D341Med (cell line): ENCODE measurements around the gene RAB3IL1.
A peak's percentile ranks its signal among the peaks of the same experiment; 100 is the strongest.

Source experiments
- DNase-seq: peaks from one replicate; pipeline ENCODE4 v3.0.0; 2012; ENCODE audit warnings: low spot score

Gene RAB3IL1

DNA sequence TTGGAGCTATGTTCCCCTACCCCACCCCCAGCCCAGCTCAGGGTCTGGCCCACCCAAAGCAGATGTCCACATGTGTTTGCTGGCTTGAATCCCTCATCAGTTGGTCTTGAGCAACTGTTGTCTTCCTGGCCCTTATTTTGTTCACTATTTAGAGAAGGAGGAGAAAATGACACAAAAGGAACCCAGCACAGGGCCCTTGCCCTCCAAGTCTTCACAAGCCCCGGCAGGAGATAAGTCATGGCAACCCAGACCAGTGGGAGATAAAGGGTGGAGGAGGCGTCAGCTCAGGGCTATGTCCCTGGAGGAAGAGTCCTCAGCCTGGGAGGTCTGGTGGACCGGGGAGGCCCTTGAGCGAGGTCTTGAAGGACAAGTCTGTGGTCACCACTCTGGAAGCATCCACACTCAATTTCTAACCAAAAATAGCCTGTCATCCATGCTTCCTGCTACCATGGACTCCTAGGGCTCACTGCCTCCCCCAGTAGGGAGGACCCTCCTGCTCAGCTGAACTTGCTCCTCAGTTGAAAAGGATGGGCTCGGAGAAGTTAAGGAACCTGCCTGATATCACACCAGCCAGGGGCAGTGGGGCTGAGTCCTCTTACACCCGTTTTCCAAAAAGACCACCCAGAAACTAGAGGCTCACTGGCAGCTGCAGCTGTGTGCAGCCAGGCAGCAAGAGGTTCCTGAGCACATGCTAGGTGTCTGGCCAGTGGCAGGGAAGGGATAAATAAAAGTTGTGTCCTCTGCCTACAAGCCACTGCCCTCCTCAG lies 1.8 kb upstream of the RAB3IL1 start:
- peak; percentile 17 for DNase-seq

DNA sequence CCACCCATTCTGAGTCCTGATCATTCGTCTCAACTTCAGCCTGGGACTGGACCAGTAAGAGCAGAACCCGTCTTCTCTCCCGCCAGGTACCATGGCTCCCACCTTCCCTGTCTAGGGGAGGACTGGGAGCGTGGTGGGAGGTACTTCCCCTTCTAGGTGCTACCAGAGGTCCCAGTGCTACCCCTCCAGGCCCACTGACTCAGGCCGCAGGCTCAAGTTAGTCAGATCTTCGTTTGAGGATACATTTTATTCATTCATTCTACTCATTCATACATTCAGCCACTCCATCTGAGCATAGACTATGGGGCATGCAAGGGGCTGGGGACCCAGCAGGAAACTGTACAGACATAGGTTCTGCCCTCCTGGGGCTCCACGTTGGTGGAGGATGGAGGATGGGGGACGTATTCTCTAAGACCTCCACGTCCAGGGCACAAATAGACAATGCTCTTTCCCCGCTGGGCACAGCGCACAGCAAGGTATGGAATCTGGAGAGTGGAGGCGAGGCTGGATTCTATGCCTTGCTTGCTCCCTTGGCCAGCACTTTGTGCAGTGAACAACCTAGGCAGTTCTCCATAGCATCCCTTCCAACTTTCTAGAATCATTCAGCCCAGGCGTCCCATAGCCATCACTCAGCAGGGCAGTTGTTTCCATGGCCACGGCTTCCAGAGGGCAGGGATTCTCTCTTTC lies 1.0 kb upstream of the RAB3IL1 start:
- peak; percentile 17 for DNase-seq

GRCh38 chr11:61916737-61917333 lies 531 bp downstream of the RAB3IL1 start:
- peak; percentile 42 for DNase-seq

GRCh38 chr11:61914471-61915171 lies 2.7 kb downstream of the RAB3IL1 start:
- DNase-seq: peak; percentile 10

- DNase-seq: peak; percentile 5
Observed at GRCh38 chr11:61913699-61914395, 3.5 kb downstream of the RAB3IL1 start.

- DNase-seq: peak; percentile 14
Observed at GRCh38 chr11:61912991-61913698, 4.2 kb downstream of the RAB3IL1 start.

GRCh38 chr11:61912530-61912898 lies 4.9 kb downstream of the RAB3IL1 start:
- no peak for DNase-seq

- no peak for DNase-seq
Observed at GRCh38 chr11:61911701-61912529, 5.5 kb downstream of the RAB3IL1 start.

GRCh38 chr11:61911128-61911700 lies 6.2 kb downstream of the RAB3IL1 start:
- no peak for DNase-seq

DNA sequence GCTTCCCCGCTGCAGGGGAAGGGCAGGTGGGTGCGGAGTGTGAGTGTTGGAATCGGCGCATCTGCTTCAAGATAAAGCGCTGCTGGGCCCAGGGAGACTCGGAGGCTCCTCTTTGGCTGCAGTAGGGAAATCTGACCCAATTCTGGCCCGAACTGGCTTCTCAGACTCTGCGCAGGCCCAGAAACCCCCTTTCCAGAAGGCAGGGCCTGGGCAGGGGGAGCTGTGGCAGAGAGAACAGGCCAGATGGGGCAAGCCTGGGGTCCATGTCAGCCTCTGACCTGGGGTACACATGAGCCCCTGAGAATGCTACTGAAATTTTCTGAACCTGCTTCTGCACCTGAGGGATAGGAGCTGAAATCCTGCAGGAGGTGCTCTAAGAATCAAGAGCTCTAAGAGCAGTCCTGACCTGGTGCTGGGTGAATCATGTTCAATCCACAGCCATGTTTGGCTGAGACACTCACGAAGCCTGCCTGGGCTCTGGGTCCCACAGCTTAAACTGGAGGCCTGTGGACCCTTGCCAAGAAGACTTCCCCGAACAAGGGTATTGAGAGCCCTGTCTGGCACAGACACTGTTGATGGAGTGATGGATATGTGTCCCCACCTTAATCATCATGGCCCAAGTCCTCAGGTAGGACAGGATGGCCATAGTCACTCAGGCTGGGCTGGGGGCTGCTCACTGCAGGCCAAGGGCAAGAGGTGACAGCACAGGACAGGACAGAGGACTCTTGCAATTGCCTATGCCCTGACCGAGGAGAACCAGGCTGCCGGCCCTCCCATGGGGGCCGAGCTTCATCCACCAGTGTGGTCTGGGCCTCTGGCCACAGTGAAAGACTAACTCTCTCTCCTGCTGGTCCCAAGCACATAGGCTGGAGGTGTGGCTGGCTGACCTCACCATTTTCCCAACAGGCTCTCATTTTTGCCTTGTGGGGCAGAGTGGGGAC lies 6.9 kb downstream of the RAB3IL1 start:
- no peak for DNase-seq

DNA sequence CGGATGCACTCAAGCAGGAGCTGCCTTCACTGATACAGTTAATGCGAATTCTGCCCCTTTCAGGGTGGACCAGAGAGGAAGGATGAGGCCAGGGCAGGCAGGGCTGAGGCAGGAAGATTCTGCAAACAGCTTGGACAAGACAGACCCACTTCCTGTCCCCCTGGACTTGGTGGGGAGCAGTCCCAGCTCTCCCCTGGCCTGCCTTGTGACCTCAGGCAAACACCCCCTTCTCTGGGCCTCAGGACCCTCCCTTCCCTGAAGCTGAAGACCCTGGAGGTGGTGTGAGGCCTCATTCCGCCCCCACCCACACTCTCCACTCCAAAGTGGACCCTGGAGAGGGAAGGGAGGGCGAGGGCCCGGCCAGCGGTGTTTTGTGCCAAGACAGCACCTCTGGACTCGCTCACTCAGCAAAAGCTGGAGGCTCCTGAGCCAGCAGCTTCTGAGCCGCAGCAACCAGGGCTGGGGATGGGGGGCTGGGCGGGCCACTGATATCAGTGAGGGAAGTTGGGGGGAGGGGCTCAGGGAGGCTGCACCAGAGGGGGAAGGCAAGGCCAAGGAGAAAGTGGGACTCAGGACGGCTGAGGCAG lies 8.5 kb downstream of the RAB3IL1 start:
- no peak for DNase-seq

DNA sequence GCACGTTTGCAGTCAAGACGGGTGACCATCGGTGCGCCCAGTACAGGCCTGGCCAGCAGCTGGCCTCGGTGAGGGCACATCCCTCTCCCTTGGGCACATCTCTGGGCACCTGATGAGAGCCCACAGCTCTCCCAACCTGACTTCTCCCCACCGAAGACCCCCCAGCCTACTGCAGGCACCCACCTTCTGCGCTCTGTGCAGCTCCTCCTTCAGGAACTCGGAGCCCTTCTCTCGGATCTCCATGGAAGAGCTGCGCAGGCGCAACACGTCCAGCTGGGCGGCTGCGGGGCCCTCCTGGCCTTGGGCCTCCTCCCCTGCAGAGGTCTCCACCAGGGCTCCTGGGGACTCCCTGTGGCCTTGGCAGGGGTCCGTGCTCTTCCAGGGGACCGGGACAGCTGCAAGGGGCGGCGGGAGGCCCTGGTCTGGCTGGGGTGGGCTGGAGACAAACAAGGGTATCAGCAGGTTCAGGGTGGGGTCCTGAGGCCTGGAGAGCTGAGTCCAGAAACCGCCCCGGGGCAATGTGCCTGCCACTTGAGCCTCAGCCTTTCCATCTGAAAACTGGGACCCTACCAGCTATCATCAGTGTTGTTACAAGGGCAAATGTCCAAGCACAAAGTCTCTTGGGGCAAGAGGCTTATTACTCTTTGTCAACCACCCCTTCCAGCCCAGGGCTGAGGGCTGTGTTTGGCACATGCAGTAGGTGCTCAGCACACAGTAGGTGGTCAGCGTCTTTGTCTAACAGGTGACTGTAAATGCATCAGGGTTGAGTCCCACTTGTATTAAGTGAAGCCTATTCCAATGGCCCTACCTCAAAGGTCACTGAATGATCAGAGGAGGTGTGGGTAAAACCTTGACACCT lies 9.3 kb downstream of the RAB3IL1 start:
- no peak for DNase-seq

GRCh38 chr11:61907282-61907681 lies 10.1 kb downstream of the RAB3IL1 start:
- no peak for DNase-seq

DNA sequence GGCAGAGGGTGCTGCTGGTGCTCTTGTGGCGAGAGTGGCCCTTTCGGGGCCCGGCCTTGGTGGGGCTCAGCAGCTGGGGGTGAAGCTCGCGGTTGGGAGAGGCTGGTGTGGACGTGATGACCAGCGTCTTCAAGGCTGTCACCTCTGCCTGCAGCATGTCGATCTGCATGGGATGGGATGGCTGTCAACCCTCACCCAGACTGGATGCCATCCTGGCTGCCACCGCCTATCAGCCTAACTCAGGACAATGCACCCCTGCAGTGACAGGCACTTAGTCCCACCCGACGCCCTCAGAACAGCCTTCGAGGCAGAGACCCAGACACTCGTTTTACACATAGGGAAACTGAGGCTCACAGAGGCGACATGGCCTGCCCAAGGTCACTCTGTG lies 10.8 kb downstream of the RAB3IL1 start:
- DNase-seq: no peak

DNA sequence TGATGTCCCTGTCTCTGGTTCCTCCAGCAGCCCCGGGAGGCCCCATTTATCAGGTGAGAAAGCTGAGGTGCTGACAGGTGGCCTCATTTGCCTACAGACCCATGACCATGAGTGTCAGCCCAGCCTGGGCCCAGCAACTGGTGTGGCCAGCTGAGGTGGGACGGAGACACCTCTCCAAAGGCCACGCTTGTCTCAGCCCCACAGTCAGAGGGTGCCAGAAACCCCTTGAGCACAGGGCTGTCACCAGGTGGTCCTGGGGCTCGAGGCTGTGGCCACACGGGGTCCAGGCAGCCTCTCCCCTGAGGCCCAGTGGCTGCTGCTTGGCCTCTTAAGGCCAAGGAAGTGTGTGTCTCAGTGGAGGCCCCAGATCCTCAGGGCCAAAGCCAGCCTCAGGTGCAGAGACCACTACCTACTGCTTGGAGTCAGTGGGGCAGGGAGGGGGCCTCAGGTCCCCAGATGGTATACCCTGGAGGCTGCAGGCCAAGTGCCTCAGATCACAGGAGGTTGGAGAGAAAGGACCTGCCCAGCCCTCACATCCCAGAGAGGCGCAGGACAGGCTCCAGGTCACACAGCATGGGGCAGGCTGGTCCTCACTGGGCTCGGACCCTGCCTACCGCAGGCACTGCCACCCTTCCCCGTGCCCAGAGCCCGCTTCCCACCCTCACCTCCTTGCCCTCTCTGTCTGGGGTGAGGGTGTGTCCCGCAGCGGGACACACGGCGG lies 11.4 kb downstream of the RAB3IL1 start:
- DNase-seq: no peak

- DNase-seq: no peak
Observed at GRCh38 chr11:61905067-61905696, 12.2 kb downstream of the RAB3IL1 start.
